Brain pericyte (primary cell): ENCODE measurements around the gene TTC9B.
"Not testable (repeated sequence)": the region's sequence is repeated elsewhere in the genome, so short reads cannot be mapped to it uniquely, and the experiment has no call there.

ENCODE experiments used
- DNase-seq: peaks from one replicate; pipeline ENCODE4 v3.0.0-alpha.2; 2012; ENCODE audit warnings: low read depth, low spot score

TTC9B gene

DNA sequence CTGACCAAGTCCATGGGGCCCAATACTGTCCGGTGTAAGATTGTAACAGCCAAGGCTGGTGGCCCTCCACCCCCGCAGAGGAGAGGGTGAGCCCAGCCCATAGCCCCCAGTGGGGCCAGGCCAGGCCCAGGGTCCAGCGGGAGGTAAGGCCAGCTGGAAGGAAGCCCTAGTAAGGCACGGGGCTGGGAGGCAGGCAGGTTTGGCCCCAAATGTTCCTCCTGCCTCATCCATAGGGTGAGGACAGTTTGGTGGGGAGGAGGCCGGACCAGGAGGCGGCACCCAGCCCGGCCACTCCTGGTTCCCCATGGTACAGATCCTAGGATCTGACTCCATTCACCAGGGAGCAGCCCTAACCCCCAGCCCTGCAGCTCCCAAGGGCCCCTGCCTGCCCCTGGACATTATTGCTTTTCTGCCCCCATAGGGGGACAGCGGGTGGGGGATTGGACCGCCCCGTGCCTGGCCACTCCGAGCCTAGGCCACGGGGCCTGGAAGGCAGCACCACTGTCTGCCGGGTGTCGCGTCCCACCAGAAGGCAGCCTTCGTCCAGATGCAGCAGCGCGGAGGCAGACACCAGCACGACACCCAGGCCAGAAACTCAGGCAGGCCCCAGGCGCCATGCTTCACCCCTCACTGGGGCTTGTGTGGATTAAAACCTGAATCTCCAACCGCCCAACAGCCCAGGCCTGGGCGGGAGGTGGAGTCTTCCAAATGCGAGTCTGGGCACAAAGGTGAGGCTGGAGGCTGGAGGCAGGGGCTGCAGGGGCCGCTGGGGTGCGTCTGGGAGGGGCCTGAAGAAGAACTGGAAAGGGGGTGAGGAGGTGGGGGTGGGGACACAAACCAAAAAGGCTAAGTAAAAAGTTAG lies 15.0 kb upstream of the TTC9B start:
- DNase-seq: no peak

DNA sequence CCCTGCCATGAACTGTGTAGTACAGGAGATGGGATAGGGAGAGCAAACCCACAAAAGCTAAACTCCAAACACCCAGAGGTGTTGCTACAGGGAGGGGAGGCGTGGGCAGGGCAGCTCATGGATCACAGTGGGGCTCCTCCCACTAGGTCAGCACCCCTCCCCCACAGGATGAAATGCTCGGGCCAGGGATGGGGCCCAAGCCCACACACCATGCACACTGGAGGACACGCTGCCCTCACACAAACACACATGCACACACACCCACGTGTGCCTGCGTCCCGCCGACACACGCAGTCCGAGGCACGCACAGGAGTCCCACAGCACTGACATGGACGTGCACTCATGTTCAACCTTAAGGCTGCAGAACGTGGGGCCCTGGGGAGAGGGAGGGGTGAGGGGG lies 14.3 kb upstream of the TTC9B start:
- DNase-seq: no peak

DNA sequence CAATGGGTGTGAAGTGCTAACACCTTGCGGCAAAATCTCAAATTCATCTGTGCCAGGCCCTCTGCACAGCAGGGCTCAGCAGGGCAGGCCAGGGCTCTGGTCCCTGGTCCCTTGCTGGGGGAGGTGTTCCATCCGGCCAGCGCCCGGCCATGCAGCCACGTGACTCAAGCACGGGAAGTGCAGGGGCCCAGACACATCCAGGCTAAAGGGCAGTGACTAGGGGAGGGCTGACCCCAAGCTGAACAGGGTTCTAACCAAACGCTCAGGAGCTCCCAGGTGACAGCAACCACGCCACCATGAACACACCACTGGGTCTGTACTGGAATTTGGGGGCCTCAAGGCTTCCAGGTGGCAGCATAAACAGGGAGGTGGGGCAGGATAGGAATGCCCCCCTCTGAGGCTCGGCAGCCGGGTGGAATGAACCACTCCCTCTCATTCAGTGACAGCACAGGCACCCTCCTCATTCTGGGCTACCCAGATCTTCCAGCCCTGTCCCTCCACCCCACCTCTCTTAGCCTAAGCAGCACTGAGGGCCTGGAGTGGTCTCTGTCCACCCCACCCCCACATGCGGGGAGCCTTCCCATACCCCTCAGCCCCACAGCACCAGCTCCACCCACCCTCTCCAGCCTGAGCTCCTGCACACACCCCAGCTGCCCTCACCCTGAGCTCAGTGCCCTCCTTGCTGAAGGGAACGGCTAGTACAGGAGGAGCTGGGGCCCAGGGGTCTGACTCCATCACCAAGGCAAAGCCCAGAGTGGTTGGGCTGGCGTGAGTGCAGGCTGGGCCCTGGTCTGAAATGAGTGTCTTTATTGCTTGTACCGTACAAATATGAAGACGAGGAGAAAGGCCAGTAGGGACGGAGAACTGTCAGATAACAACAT lies 13.6 kb upstream of the TTC9B start:
- DNase-seq: no peak

- no peak for DNase-seq
Measured at GRCh38 chr19:40231057-40231456, 12.9 kb upstream of the TTC9B start.

DNA sequence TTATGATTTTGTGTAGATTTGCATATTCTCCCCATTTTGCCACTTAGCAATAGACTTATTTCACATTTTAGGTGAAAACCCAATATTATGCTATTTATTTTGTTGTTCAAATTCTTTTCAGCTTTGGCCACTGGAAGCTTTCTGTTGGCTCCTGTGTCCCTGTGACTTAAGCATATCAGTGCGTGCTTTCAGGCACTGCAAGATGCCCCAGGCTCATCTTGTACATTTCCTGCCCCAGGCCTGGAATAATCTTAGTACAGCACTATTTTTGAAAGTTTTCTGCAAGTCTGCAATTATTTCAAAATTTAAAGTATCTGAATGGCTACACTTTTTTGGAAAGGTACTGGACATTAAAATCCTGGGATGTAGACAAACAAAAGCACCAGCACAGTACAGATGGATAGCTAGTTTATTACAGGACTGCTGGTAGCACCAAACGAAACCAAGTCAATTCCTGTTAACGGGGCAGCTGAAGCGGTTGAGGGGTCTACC lies 11.8 kb upstream of the TTC9B start:
- no peak for DNase-seq

DNA sequence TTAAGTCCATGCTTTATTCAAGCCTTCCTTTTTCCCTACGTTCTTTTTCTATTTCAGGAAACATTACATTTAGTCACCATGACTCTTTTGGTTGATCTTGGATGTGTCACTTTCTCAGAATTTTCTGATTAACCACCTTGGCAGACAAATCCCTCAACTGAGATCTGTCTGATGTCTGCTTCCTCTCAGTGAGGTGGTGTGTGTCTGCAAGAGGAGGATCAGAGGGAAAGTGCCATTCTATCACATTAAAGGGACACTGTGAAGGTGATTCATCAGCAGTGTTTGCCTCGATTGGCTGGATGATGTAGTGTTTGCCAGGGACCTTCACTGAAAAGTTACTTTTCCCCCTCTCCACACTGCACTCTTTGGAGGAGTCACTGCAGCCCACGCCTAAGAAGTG lies 11.3 kb upstream of the TTC9B start:
- DNase-seq: no peak

- no peak for DNase-seq
Measured at GRCh38 chr19:40228863-40229262, 10.7 kb upstream of the TTC9B start.

DNA sequence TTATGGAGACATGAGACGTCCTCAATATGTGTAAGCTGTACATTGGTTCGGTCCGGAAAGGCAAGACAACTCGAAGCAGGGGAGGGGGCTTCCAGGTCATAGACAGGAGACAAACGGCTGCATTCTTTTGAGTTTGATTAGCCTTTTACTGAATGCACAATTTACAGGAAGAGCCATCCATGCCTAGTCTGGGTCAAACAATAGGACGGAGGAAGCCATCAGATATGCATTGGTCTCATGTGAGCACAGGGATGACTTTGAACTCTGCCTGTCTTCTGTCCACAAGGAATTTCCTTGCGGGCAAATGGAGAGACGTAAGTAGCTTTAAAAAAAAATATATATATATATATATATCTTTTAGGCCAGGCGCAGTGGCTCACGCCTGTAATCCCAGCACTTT lies 10.2 kb upstream of the TTC9B start:
- no peak for DNase-seq

- DNase-seq: peak; percentile 34
Measured at GRCh38 chr19:40225440-40226305, 7.5 kb upstream of the TTC9B start.

DNA sequence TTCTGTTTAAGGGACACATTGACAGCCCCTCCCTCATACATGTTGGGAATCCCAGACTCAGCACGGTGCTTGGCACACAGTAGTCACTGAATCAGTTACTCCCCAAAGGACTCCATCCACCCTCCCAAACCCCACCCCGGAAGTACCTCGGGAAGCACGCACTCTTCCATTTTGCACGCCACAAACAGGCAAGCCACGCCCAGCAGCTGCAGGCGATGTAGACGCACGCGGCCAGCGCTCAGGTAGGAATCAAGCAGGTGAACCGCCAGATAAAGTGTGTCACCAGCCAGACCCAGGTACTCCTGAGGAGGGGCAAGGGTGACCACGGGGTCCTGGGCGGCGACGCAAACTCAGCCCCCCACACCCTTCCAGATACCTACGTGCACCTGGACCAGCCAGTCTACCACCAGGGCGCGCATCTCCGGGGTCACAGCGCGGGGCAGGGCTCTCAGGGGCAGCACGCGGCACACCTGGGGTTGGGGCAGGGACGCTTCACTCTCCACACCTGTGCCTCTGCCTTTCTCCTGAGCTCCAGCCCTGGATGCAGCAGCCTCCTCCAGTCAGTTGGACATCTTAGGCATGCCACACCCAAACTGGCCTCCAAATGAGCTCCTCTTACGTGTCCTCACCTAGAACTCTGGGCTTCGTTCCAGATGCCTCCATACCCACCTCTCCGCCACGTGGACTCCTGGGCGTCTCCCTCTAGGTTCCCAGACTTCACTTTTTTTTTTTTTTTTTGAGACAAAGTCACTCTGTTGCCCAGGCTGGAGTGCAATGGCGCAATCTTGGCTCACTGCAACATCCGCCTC lies 6.4 kb upstream of the TTC9B start:
- no peak for DNase-seq

DNA sequence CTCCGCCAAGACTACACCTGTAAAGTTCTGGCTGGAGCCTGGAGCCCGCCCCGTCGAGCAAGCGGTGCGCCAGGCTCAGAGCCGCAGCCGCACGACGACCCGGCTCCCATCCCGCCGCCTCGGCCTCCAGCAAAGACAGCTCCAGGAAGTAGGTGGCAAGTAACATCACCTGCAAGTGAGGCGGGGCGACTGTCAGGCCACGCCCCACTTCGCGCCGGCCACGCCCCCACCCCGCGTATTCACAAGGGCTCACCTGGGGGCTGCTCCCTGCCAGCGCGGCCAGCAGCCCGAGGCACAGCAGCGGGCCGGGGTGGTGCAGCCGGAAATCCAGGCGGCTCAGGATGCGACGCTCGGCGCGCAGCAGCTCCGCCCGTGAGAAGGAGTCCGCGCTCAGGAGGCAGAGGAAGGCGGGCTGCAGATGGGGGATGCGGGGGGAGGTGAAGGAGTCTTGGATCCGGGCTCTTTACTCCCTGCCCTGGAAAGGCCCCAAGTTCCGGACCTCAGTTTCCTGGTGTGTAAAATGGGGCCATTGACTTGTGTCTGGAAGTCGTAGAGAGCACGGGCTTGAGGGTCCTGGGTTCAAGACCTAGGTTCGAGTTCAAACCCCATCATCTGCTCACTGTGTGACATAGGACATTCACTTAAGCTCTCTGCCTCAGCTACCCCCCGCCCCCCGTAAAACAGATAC lies 5.1 kb upstream of the TTC9B start:
- no peak for DNase-seq

GRCh38 chr19:40221858-40222619 lies 3.9 kb upstream of the TTC9B start:
- DNase-seq: peak; percentile 76

DNA sequence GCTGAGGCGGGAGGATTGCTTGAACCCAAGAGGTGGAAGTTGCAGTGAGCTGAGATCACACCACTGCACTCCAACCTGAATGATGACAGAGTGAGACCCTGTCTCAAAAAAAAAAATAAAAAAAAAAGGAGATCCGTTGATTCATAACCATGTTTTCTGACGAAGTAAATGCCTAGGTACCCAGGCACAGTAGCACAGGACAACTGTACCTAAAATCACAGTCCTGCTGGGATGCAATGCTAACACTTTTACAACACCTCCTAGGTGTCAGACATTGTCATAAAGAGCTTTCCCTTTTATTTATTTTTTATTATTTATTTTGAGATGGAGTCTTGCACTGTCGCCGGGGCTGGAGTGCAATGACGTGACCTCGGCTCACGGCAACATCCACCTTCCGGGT lies 2.5 kb upstream of the TTC9B start:
- no peak for DNase-seq

DNA sequence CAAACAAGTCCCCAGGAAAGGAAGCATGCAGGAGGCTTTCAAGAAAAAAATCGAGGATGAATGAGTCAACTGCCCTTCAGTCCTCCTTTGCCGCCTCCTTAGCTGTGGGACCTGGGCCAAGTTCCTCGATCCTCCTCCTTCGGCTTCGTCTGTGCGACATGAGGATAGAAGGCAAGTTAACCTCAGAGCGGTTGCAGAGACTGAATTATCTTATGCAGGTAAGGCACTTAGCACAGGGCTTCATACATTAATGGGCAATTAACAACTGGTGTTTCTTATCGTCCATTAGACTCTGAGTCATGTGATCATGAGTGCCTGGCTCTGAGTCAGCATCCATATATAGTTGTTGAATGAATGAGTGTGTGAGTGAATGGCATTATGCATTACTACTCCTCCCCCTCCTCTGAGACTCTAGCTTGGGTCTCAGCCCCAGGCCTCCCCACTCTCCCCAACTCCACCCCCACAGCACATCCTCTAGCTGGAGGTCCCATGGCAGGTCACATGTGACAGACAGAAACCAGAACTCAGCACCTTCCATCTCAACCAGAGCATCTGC lies 1.6 kb upstream of the TTC9B start:
- DNase-seq: no peak

DNA sequence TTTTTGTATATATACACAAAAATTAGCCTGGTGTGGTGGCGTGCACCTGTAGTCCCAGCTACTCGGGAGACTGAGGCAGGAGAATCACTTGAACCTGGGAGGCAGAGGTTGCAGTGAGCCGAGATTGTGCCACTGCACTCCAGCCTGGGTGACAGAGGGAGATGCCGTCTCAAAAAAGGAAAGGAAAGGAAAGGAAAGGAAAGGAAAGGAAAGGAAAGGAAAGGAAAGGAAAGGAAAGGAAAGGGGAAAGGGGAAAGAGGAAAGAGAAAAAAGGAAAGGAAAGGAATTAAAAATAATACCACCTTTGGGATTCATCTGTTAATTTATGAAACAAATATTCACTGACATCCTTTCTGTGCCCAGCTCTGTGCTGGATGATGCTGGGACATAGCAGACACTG lies 845 bp upstream of the TTC9B start:
- not testable (repeated sequence) for DNase-seq

GRCh38 chr19:40217027-40217810 lies 965 bp downstream of the TTC9B start:
- no peak for DNase-seq

DNA sequence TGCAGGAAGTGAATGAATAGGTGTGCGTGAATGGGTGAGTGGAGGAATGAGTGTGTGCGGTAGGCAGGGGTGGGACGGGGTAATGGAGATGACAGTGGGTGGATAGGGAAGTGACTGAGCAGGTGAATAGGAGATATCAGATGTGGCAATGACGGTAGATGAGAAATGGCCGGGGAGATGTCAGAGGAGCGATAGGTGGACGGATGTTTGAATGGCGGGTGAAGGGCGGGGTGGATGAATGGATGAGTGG lies 1.5 kb downstream of the TTC9B start:
- no peak for DNase-seq

DNA sequence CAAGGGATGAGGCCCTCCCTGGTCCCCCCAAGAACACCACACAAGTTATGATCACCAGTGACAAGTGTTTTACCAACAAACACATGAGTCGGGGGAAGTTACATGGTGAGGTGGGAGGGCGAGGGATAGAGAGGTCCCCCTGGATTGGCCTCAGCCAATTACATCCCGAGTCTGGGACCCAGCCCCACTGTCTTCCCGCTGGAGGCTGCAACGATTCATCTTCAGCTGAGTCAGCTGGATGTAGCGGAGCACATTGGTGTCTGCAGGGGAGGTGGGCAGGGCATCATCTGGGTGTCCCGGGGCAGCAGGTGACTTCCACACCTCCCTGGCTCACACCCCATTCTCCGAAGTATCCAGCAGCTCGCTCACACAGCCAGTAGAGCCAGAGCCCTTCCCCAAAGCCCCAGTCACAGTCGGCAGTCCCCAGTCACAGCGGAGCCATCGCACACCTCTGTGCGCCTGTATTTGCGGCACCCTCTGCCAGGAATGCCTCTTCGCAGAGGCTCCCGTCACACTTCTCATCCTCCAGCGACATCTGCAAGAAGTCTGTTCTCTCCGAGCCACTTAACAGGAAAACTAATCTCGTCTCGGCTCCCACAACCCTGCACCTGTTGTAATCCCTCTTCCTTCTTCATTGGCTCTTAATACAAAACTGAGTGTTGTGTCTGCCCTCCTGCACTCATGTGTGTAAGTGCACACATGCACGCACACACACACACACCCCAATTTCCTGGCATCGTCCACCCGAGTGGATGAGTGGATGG lies 2.0 kb downstream of the TTC9B start:
- no peak for DNase-seq
